ENCODE data around the gene ASAP2.

ASAP2 gene

GRCh38 chr2:9244985-9245544 is 38.5 kb downstream of the ASAP2 start:
- no peak for DNase-seq (ENCODE audit: low read depth)
- TF ChIP-seq, protein P1, sequence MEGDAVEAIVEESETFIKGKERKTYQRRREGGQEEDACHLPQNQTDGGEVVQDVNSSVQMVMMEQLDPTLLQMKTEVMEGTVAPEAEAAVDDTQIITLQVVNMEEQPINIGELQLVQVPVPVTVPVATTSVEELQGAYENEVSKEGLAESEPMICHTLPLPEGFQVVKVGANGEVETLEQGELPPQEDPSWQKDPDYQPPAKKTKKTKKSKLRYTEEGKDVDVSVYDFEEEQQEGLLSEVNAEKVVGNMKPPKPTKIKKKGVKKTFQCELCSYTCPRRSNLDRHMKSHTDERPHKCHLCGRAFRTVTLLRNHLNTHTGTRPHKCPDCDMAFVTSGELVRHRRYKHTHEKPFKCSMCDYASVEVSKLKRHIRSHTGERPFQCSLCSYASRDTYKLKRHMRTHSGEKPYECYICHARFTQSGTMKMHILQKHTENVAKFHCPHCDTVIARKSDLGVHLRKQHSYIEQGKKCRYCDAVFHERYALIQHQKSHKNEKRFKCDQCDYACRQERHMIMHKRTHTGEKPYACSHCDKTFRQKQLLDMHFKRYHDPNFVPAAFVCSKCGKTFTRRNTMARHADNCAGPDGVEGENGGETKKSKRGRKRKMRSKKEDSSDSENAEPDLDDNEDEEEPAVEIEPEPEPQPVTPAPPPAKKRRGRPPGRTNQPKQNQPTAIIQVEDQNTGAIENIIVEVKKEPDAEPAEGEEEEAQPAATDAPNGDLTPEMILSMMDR (IDR thresholded peaks at IDR 0.05; ENCODE audit: low read depth, low read length, missing control alignments), result no peak
- no peak overlapping the region for H3K4me3 ChIP-seq (ENCODE audit: low read depth, low read length)

- no peak for DNase-seq (ENCODE audit: low read depth)
- TF ChIP-seq, protein P1 (IDR thresholded peaks at IDR 0.05; ENCODE audit: low read depth, low read length, missing control alignments), result no peak
- no peak overlapping the region for H3K4me3 ChIP-seq (ENCODE audit: low read depth, low read length)
Observed at GRCh38 chr2:9247177-9247576, 40.6 kb downstream of the ASAP2 start.

- no peak for DNase-seq (ENCODE audit: low read depth)
- H3K4me3 ChIP-seq (ENCODE audit: low read depth, low read length), result no peak overlapping the region
- TF ChIP-seq, protein P1 (IDR thresholded peaks at IDR 0.05; ENCODE audit: low read depth, low read length, missing control alignments), result no peak
Observed at GRCh38 chr2:9247786-9248185, 41.2 kb downstream of the ASAP2 start.

DNA sequence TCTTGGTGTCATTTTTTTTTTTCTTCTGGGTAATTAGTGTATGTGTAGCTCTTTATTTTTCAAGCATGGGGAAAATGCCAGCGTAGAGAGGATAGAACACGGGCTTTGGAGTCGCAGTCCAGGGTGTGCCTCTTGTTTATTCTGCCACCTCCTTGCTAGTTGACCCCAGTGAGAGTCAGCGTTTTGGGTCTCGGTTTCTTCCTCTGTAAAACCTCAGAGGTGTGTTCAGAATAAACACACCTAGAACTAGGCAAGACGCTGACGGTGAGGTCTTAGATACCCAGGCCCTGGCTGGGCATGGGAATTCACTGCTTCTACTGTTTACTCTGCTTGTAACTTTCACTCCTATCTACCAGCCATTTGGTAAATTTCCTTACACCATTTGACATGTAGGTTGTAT is 41.8 kb downstream of the ASAP2 start:
- no peak overlapping the region for H3K4me3 ChIP-seq (ENCODE audit: low read depth, low read length)
- DNase-seq (ENCODE audit: low read depth), result no peak
- TF ChIP-seq, protein P1 (IDR thresholded peaks at IDR 0.05; ENCODE audit: low read depth, low read length, missing control alignments), result no peak

GRCh38 chr2:9249020-9249800 is 42.6 kb downstream of the ASAP2 start:
- TF ChIP-seq, protein P1 (IDR thresholded peaks at IDR 0.05; ENCODE audit: low read depth, low read length, missing control alignments), result no peak
- DNase-seq (ENCODE audit: low read depth), result no peak
- no peak overlapping the region for H3K4me3 ChIP-seq (ENCODE audit: low read depth, low read length)

DNA sequence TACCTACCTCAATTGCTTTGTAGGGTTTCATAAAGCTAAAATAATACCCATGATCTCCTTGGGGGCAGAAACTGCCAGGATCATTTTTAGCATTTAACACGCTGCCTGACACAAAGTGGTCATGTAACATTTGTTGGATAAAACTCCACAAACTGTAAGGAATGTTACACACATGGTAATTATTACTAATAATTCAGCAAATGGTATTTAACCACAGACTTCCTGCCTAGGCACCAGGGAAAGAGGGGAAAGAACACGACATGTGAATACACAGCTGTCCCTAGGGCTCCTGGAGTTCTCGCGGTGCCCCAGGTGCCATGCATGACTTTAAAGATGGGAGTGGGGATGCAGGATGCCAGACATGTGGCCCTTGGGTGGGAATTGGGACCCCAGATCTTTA is 43.5 kb downstream of the ASAP2 start:
- no peak overlapping the region for H3K4me3 ChIP-seq (ENCODE audit: low read depth, low read length)
- no peak for DNase-seq (ENCODE audit: low read depth)
- TF ChIP-seq, protein P1 (IDR thresholded peaks at IDR 0.05; ENCODE audit: low read depth, low read length, missing control alignments), result no peak
